ENCODE data around the gene PEAK3. TPM values are rescaled to one million over a fixed set of nuclear protein-coding genes. Genes with fewer than 3 reads are reported as not detected.

The PEAK3 gene
- total RNA-seq, 3 donors from 2014 or later: 1.8 TPM; not detected in 2

- Histone ChIP-seq H3K9me3 (no peaks in the 10 kb centered on the region), H3K36me3 (peaks cover 27% of the 10 kb centered on the region)
- intact Hi-C loops (cut with DNase I; ENCODE audit: low total_unique reads): loop anchor here (5.0 kb wide), 1 partner anchor 586 kb away; no protein-coding TSS in a partner anchor
Observed at GRCh38 chr19:2246014-2246620, 35.9 kb downstream of the PEAK3 start.

DNA sequence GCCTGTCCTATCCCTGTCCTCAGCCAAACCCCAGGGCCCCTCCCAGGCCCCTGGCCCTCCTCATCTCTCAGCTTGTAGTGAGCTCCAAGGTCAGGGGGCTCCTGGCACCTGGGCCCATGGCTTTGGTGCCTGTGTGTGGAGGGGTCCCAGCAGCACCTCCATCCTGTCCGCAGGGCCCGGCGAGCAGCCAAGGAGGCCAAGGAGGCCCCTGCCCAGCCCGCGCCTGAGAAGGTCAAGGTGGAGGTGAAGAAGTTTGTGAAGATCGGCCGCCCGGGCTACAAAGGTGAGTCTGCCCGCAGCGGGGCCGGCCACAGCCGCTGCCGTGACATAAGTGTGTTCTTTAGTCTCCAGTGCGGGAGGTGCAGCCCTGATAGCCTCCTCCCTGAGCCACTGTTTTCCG, 36.7 kb downstream of the PEAK3 start:
- peaks cover 27% of the 10 kb centered on the region for H3K36me3 ChIP-seq
- DNase-seq (ENCODE audit: low spot score in 2 of 2): no peak
- no peaks in the 10 kb centered on the region for H3K9me3 ChIP-seq
- TF ChIP-seq POLR2A (IDR thresholded peaks at IDR 0.05) (no peak), POLR2AphosphoS5 (IDR thresholded peaks at IDR 0.05) (no peak)
- TF ChIP-seq, protein P1, sequence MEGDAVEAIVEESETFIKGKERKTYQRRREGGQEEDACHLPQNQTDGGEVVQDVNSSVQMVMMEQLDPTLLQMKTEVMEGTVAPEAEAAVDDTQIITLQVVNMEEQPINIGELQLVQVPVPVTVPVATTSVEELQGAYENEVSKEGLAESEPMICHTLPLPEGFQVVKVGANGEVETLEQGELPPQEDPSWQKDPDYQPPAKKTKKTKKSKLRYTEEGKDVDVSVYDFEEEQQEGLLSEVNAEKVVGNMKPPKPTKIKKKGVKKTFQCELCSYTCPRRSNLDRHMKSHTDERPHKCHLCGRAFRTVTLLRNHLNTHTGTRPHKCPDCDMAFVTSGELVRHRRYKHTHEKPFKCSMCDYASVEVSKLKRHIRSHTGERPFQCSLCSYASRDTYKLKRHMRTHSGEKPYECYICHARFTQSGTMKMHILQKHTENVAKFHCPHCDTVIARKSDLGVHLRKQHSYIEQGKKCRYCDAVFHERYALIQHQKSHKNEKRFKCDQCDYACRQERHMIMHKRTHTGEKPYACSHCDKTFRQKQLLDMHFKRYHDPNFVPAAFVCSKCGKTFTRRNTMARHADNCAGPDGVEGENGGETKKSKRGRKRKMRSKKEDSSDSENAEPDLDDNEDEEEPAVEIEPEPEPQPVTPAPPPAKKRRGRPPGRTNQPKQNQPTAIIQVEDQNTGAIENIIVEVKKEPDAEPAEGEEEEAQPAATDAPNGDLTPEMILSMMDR (IDR thresholded peaks at IDR 0.05): no peak
- H3K27me3 ChIP-seq: peaks cover 0 to 12% of the 10 kb centered on the region in 2 donors
- no peak overlapping the region for H3K27ac ChIP-seq
- no peak overlapping the region for H3K4me3 ChIP-seq
- peaks cover 11 to 18% of the 10 kb centered on the region in 2 donors for H3K4me1 ChIP-seq
- intact Hi-C loops (cut with DNase I; ENCODE audit: low total_unique reads): loop anchor here (5.0 kb wide), 1 partner anchor 587 kb away; no protein-coding TSS in a partner anchor

More at GRCh38 chr19:2246014-2246620, 35.9 kb downstream of the PEAK3 start:
- H3K27me3 ChIP-seq: peaks cover 0 to 20% of the 10 kb centered on the region in 2 donors
- no peak overlapping the region for H3K4me3 ChIP-seq
- no peak overlapping the region for H3K27ac ChIP-seq
- no peak for DNase-seq (ENCODE audit: low spot score in 2 of 2)
- H3K4me1 ChIP-seq: peaks cover 8 to 17% of the 10 kb centered on the region in 2 donors
- TF ChIP-seq POLR2A (IDR thresholded peaks at IDR 0.05): no peak
- TF ChIP-seq, protein P1 (IDR thresholded peaks at IDR 0.05): no peak
- TF ChIP-seq POLR2AphosphoS5 (IDR thresholded peaks at IDR 0.05): no peak

DNA sequence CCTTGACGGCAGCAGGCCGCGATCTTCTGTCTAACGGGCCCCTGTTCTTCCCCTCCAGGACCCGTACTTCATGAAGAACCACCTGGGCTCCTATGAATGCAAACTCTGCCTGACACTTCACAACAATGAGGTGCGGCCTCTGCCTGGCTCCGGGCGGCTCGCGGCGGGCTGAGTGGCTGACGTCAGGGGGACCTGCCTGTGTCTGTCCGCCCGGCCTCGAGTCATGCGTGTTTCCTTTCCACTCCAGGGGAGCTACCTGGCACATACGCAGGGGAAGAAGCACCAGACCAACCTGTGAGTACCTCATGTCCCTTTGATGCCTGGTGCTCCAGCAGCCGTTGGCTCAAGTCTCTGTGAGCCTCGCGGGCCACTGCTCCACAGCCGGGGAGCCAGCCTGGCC, 37.5 kb downstream of the PEAK3 start:
- Histone ChIP-seq H3K36me3 (peaks cover 27% of the 10 kb centered on the region), H3K4me1 (peaks cover 18% of the 10 kb centered on the region in 2 donors), H3K27ac (no peak overlapping the region), H3K9me3 (no peaks in the 10 kb centered on the region), H3K4me3 (no peak overlapping the region), H3K27me3 (peaks cover 0 to 4% of the 10 kb centered on the region in 2 donors)
- intact Hi-C loops (cut with DNase I; ENCODE audit: low total_unique reads): no loop called here
- TF ChIP-seq POLR2A (IDR thresholded peaks at IDR 0.05): no peak
- TF ChIP-seq, protein P1 (IDR thresholded peaks at IDR 0.05): no peak
- no peak for TF ChIP-seq POLR2AphosphoS5 (IDR thresholded peaks at IDR 0.05)
- DNase-seq (ENCODE audit: low spot score in 2 of 2): no peak

- no peak for DNase-seq (ENCODE audit: low spot score in 2 of 2)
- no peak for TF ChIP-seq POLR2AphosphoS5 (IDR thresholded peaks at IDR 0.05)
- TF ChIP-seq, protein P1 (IDR thresholded peaks at IDR 0.05): no peak
- TF ChIP-seq POLR2A (IDR thresholded peaks at IDR 0.05): no peak
- Histone ChIP-seq H3K9me3 (no peaks in the 10 kb centered on the region), H3K27ac (no peak overlapping the region), H3K36me3 (peaks cover 27% of the 10 kb centered on the region), H3K4me1 (peaks cover 18 to 21% of the 10 kb centered on the region in 2 donors), H3K4me3 (no peak overlapping the region), H3K27me3 (no peaks in the 10 kb centered on the region)
- intact Hi-C loops (cut with DNase I; ENCODE audit: low total_unique reads): no loop called here
Observed at GRCh38 chr19:2244125-2244411, 37.9 kb downstream of the PEAK3 start.

DNA sequence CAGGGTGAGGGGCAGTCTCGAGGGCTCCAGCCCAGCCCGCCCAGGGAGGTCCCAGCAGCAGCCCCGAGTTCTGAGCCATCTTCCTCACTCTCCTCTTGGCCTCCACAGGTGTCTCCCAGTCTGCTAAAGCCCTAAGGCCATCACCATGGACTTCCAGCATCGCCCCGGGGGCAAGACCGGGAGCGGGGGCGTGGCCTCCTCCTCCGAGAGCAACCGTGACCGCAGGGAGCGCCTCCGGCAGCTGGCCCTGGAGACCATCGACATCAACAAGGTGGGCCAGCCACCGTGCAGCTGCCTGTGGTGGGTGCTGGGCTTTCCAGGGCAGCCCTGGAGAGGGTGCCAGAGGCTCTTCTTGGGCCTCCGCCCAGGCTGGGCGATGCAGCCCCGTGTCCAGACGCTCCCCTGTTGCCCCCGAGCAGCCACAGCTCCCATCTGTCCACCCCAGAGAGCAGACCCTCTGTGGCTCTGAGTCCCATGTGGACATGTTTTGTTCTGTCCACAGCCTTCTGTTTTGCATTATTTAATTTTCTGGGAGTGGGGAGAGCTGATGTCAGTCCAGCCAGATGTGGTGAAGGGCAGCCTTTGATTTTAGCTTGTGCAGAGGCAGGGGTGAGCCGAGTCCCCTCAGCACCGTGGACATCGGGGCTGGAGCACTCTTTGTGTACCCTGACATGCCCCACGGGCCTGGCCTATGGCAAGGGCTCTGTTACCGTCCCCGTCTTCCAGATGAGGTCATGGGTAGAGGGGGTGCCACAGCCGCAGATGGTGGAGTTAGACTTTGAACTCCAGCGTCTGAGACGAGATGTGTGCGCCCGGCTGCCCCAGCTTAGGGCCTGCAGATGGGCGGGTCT, 38.5 kb downstream of the PEAK3 start:
- Histone ChIP-seq H3K4me3 (no peak overlapping the region), H3K9me3 (no peaks in the 10 kb centered on the region), H3K27ac (no peak overlapping the region), H3K4me1 (peaks cover 18 to 21% of the 10 kb centered on the region in 2 donors), H3K27me3 (no peaks in the 10 kb centered on the region), H3K36me3 (peaks cover 27% of the 10 kb centered on the region)
- intact Hi-C loops (cut with DNase I; ENCODE audit: low total_unique reads): no loop called here
- DNase-seq (ENCODE audit: low spot score in 2 of 2): no peak
- TF ChIP-seq POLR2A (IDR thresholded peaks at IDR 0.05): no peak
- no peak for TF ChIP-seq POLR2AphosphoS5 (IDR thresholded peaks at IDR 0.05)
- TF ChIP-seq, protein P1 (IDR thresholded peaks at IDR 0.05): no peak

Data from breast epithelium (tissue), 4 donors.